Stimulated activated CD4-positive, alpha-beta T cell treated with anti-CD3 and anti-CD28 coated beads, TNF-alpha, amount 100 ng/mL, for 1 hour (primary cell): ENCODE results near the gene ZNF175.

Experiments
- DNase-seq, 3 donors: peaks; one replicate each; pipeline ENCODE4 v3.0.0-alpha.2; 2020; ENCODE audit warnings: low read depth in 3 of 3, low spot score in 1 of 3

Gene ZNF175

DNA sequence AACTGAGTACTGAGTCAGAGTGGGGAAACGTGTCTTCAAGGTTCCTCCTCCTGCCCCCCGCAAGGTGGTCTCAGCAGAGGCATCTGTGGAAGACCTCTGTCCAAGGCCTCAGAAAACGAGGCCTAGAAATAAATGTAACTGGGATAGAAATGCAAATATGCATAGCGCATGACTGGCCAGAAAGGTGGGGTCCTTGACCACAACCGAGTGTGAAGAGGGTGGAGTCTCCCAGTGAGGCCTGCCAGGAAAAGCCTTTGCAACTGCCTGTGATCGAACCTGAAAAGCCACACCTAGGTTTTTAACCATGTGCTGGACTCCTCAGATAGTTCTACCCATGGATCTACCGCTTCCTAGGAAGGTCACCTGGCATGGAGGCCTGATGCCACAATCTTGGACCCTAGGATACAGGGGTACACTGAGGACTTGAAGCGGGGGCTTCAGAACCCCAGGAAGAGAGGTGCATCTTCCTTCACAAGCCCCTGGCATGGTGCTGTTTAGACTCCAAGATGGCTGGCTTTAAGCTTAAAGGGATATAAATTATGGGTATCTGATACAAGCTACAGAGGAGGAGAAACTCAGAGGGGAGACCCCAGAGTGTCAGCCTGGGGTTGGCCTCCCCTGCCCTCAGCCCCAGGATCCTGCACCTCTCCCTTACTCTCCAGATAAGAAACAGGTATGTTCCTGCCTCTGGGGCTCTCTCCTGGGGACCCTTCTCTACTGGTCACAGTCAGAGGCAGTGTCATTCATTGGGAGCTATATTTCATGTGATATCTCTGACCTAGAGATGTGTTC lies 21.4 kb upstream of the ZNF175 start:
- DNase-seq, result no peak

GRCh38 chr19:51550848-51551672 lies 20.0 kb upstream of the ZNF175 start:
- no peak for DNase-seq

DNA sequence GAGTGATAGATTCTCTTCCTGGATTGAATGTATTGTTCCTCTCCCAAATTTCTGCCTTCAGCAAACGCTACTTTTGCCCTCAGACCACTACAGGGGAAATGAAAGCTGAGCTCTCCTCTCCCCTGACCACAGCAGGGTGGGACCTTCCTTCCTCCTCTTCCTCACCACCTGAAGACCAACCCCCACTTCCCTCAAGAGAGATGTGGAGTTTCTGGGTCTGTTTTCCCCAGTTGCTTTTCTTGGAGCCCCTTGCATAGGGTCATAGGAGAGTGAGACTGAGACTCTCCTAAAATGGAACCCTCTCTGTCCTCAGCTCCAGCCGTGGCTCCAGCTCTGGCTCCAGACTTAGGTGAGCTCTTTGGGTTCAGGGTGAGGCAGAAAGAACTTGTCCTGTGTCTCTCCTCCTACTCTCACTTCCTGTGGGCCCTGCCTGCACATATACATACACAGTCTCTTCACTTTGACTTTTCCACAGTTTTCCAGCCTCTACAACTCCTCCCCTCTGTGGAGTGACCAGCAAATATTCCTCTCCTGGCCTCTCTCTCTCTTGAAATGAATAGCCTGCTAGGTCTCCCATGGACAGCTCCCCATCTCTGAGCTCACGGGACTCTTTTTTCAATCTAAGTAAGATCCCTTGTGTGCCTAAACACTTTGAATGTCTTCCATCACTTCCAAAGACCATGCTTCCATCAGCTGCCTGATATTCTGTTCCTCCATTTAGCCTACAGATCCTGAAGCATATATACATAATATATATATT lies 19.2 kb upstream of the ZNF175 start:
- no peak for DNase-seq

DNA sequence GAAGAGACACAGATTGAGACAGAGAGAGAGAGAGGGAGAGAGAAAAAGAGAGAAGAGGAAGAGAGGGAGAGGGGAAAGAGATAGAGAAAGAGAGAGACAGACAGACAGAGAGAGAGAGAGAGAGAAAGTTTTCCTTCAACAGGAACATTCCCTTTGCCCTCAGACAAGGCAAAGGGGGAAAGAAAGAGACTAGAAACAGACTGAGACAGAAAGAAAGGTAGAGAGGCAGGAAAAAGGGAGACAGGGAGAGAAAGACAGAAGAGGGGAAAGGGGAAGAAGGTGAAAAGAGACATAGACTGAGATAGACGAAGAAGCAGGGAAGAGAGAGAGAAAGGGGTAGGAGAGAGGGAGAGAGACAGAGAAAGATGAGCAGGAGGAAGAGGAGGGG lies 18.5 kb upstream of the ZNF175 start:
- DNase-seq, result no peak

DNA sequence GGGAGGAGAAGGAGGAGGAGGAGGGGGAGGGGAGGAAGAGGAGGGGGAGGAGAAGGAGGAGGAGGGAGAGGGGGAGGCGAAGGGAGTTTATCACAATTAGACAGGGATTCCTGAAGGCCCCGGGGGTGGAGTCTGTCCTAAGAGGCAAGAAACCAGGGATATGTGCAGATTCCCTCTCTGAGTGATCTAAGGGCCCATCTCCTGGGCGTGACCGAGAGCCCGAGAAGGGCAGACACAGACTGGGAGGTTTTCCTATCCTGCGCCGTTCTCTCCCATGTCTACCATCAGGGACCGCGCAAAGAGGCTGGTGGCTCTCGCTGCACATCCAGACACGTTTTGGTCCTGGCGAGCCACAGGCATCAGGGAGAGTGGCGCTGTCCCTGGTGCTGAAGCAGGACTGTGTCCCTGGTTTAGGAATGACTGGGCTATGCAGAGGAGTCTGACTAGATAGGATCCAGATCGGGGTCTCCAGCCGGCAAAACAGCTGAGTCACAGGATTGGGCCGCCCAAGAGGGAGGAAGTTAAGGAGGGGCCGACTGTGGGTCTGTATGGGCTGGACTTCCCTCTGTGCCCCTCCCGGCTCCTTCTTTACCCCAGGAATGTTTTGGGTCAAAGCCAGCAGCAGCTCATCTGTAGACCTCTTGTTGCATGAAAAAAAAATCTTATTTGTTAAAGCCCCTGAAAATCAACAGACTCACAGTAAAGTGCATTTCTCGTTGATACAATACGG lies 17.9 kb upstream of the ZNF175 start:
- peak in 1 of 3 donors; percentile 10 for DNase-seq

GRCh38 chr19:51559240-51559639 lies 11.8 kb upstream of the ZNF175 start:
- DNase-seq, result no peak

- no peak for DNase-seq
Observed at GRCh38 chr19:51560339-51560738, 10.7 kb upstream of the ZNF175 start.

DNA sequence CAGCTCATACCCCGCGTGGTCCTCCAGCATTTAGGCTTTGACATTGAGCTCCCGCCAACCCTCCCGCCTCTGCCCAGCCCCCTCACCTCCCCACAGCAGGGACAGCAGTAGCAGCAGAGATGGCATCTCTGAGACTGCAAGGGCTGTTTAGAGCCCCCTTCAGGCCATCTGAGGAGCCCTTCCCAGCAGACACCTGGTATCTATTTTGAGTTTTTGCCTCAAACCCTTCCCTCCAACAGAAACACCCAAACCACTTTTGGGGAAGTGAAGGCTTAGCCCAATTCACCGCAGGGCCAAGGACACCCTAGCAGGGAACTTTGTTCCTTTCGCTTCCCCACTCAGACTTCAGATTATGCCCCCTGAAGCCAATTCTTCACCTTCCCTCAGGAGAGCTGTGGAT lies 6.3 kb upstream of the ZNF175 start:
- no peak for DNase-seq

DNA sequence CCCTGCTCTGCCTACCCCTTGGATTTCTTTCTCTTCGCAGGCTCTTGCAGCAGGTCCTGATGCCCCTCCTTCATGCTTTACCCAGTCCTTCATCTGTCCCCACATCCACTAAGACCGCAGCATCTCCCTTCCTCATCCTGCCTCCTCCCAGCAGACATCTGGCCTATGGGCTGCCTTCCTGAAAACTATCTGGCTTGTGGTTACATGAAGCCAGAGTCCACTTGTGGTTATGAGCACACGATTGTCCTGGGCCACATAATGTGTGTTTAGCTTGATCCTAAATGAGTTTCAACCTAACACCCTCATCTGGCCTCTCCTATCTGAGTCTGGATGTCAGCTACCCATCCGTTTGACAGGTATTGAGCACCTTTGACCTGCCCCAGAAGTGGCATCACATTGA lies 5.5 kb upstream of the ZNF175 start:
- no peak for DNase-seq

DNA sequence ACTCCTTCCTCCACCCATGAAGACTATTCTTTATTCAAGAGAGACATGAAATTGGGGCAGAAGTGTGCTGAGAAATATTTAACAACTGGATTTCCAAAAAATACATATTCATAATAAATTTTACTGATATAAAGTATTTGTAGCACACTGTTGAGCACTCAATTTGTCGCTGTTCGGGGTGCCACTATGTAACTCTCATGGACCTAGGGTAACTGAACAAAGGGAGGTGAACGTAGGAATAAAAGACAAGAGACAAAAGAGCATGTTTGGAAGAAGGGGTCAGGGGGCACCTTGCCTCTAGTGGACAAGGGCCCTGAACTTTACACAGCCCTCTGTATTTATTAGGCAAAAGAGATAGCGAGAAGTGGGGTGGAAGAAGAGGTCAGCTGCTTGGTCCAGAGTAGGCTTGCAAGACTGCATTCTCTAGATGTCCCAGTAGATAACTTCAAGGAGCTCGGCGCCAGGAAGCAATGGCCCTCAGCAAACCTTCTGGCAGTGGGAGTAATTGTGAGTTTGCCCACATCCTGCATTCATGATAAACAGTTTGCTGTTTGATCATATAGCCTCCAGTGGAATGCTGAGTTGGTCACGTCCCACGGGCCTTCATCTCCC lies 4.5 kb upstream of the ZNF175 start:
- no peak for DNase-seq

- DNase-seq, result no peak
Observed at GRCh38 chr19:51567583-51567982, 3.5 kb upstream of the ZNF175 start.

- DNase-seq, result no peak
Observed at GRCh38 chr19:51568456-51568855, 2.6 kb upstream of the ZNF175 start.

DNA sequence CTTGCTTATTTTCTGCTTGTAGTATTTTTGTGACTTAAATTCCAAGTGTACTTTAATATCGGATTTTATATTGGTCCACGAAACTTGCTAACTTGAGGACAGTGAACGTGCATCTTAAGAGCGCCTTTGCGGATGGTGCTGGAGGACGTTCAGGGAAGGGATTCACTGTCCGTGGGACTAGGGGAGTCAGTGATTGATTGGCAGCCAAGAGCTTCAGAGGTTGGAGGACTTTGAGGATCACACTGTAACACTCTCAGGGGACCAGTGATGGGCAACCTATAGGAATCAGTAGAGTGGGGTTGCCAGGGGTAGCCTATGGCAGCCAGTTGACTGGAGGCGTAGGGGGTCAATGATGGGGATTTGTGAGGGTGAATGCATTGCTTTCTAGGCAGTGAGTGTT lies 516 bp downstream of the ZNF175 start:
- DNase-seq, result no peak

- no peak for DNase-seq
Observed at GRCh38 chr19:51572410-51572809, 1.3 kb downstream of the ZNF175 start.

DNA sequence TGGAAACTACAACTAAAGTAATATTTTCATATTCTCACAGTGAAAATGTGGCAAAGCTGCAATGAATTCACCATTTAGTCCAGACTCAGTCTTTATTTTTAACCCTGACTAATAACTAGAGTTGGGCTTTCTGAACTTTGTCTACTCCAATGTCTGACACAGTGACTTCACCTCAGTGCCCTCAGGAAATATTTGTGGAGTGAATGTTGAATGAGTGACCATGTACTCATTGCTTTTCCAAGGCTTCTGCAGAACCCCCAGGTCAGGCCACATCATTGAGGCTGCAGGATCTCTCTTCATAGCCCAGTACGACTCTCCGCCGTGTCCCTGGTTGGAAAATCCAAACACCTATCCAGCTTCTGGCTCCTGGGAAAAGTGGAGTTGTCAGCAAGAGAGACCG lies 1.8 kb downstream of the ZNF175 start:
- no peak for DNase-seq

- DNase-seq, result no peak
Observed at GRCh38 chr19:51573331-51573730, 2.2 kb downstream of the ZNF175 start.

DNA sequence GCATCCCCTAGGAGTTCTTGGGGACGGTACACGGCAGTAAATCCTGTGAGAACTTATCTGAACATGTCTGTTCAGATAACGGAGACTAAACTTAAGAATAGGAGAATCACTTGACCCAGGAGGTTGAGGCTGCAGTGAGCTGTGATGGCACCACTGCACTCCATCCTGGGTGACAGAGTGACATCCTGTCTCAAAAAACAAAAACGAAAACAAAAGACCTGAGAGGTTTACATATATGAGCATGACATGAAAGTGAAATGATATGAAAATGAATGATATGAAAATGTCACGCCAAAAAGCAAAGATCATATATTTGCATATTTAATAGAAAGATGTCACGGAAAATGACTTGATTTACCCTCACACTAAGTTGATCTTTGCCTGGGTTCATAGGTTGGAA lies 5.8 kb downstream of the ZNF175 start:
- DNase-seq, result no peak

- no peak for DNase-seq
Observed at GRCh38 chr19:51586103-51586728, 15.1 kb downstream of the ZNF175 start.

- DNase-seq, result no peak
Observed at GRCh38 chr19:51586799-51587198, 15.7 kb downstream of the ZNF175 start.
